HepG2 (cell line): ENCODE data around the gene GPR162. TPM values are rescaled to one million over a fixed set of nuclear protein-coding genes. Genes with fewer than 3 reads are reported as not detected.
A peak's percentile ranks its signal among the peaks of the same experiment; 100 is the strongest.

Experiments used
- ATAC-seq: fragments of 200-7000 bp; cut with Tn5 transposase; 3 replicates; pipeline ENCODE4 v1.9.1; 2020; ENCODE audit warnings: mild to moderate bottlenecking, moderate library complexity
- BruUV-seq: library from RNA; stranded (reverse); fragments of 400-500 nt; replicated peaks from 2 replicates; lab custom pipeline; 2021; lab: Mats Ljungman, UMichigan
- CTCF ChIA-PET: fragments of 300-600 bp; formaldehyde crosslinking; extraction: SDS; loops from one replicate; lab custom pipeline; 2021; ENCODE audit warnings: low total read pairs, inconsistent platforms, low intra/inter-chr PET ratio; lab: Yijun Ruan, JAX
- POLR2A ChIA-PET: fragments of 350-600 bp; sonication (Branson Sonifier 250); formaldehyde crosslinking; loops from one replicate; lab custom pipeline; 2020; ENCODE audit warnings: antibody characterized with exemption, inconsistent platforms; lab: Yijun Ruan, JAX
- DNase-seq: peaks from one replicate; pipeline ENCODE4 v3.0.0-alpha.2; 2015; ENCODE audit warnings: low spot score
- FAIRE-seq: peaks from 3 replicates; lab custom pipeline; 2011; peaks lifted over from hg19 to GRCh38; lab: Jason Lieb, UNC
- H2AFZ ChIP-seq: one replicate; pipeline ENCODE4 v1.6.1; 2011; ENCODE audit warnings: low read length, inconsistent platforms
- H3K27ac ChIP-seq: fragments of 300-600 bp; 3 replicates; pipeline ENCODE4 v1.8.0; 2011; ENCODE audit warnings: mixed run types, mild to moderate bottlenecking, mixed read lengths, low read length, inconsistent platforms; ENCODE audit not compliant: insufficient read depth; ENCODE audit errors: extremely low read length
- H3K27me3 ChIP-seq, 2 experiments: fragments of 200-600 bp in 1 of 2; 2 replicates in 1 of 2; 3 replicates in 1 of 2; pipeline versions ENCODE4 v1.6.0 to v1.8.0; 2011; ENCODE audit warnings: low read length in 2 of 2, mild to moderate bottlenecking in 2 of 2, moderate library complexity in 2 of 2, inconsistent platforms in 1 of 2; ENCODE audit not compliant: insufficient read depth in 2 of 2, control insufficient read depth in 1 of 2
- H3K36me3 ChIP-seq, 2 experiments: fragments of 200-600 bp in 1 of 2; replicated peaks in 1 of 2; 2 replicates in 1 of 2; 3 replicates in 1 of 2; pipeline versions ENCODE4 v1.5.1 to v1.8.0; 2011; ENCODE audit warnings: low read length in 2 of 2, inconsistent platforms in 1 of 2; ENCODE audit not compliant: insufficient read depth in 2 of 2, control insufficient read depth in 1 of 2
- H3K4me1 ChIP-seq: 2 replicates; pipeline ENCODE4 v1.5.1; 2012; ENCODE audit warnings: low read length, inconsistent platforms; ENCODE audit not compliant: insufficient read depth
- H3K4me2 ChIP-seq: 2 replicates; pipeline ENCODE4 v1.6.0; 2011; ENCODE audit warnings: low read depth, low read length, inconsistent platforms
- H3K4me3 ChIP-seq, 3 experiments: fragments of 200-600 bp in 1 of 3; sonication (generic), shearing (Covaris generic) in 1 of 3; replicated peaks in 1 of 3; 2 replicates each; pipeline ENCODE4 v1.5.1; 2011 to 2016; ENCODE audit warnings: low read length in 3 of 3, inconsistent platforms in 2 of 3, low read depth in 2 of 3, mild to moderate bottlenecking in 2 of 3, control low read depth in 1 of 3, mixed read lengths in 1 of 3; ENCODE audit not compliant: insufficient read depth in 1 of 3
- H3K79me2 ChIP-seq: one replicate; pipeline ENCODE4 v1.6.1; 2011; ENCODE audit warnings: low read length, inconsistent platforms; ENCODE audit not compliant: insufficient read depth
- H3K9ac ChIP-seq: 2 replicates; pipeline ENCODE4 v1.6.0; 2011; ENCODE audit warnings: mild to moderate bottlenecking, low read depth, low read length, inconsistent platforms; ENCODE audit not compliant: insufficient read depth
- H3K9me3 ChIP-seq: 2 replicates; pipeline ENCODE4 v1.5.1; 2012; ENCODE audit warnings: mild to moderate bottlenecking, low read length
- H4K20me1 ChIP-seq: 2 replicates; pipeline ENCODE4 v1.6.0; 2011; ENCODE audit warnings: inconsistent platforms, mild to moderate bottlenecking, low read length, moderate library complexity; ENCODE audit not compliant: insufficient read depth
- ARNTL ChIP-seq: sonication (generic); formaldehyde crosslinking; IDR thresholded peaks from 2 replicates; pipeline ENCODE4 v1.4.0; 2020; ENCODE audit warnings: mild to moderate bottlenecking, missing genetic modification reagents
- ASH2L ChIP-seq: fragments of 300-600, 200-600 bp; sonication (generic); IDR thresholded peaks from 2 replicates; pipeline ENCODE4 v1.7.0; 2017; ENCODE audit warnings: low read depth, mild to moderate bottlenecking, moderate library complexity, mixed read lengths, low read length; ENCODE audit not compliant: insufficient read length
- MAFK ChIP-seq, 2 experiments: IDR thresholded peaks in 1 of 2; conservative IDR thresholded peaks in 1 of 2; 2 replicates each; pipeline ENCODE4 v1.6.1; 2011; ENCODE audit warnings: improper control_type of control experiment in 2 of 2, low read length in 2 of 2
- MYNN ChIP-seq: sonication (generic); formaldehyde crosslinking; IDR thresholded peaks from 2 replicates; pipeline ENCODE4 v1.4.0; 2020; ENCODE audit warnings: mild to moderate bottlenecking, low read depth, missing genetic modification reagents
- RELA ChIP-seq: sonication (generic); formaldehyde crosslinking; IDR thresholded peaks from 2 replicates; pipeline ENCODE4 v1.4.0; 2020; ENCODE audit warnings: missing genetic modification reagents
- TBX2 ChIP-seq: sonication (generic); formaldehyde crosslinking; IDR thresholded peaks from 2 replicates; pipeline ENCODE4 v1.5.0; 2020; ENCODE audit warnings: missing genetic modification reagents, mild to moderate bottlenecking, borderline replicate concordance
- ZKSCAN1 ChIP-seq: fragments of 150-350 bp; IDR thresholded peaks from 2 replicates; pipeline ENCODE4 v1.6.1; 2014; ENCODE audit warnings: low read length
- ZNF230 ChIP-seq: sonication (generic); formaldehyde crosslinking; IDR thresholded peaks from 2 replicates; pipeline ENCODE4 v1.4.0; 2020; ENCODE audit warnings: mild to moderate bottlenecking, missing genetic modification reagents
- ZNF432 ChIP-seq: sonication (generic); formaldehyde crosslinking; IDR thresholded peaks from 2 replicates; pipeline ENCODE4 v1.5.0; 2020; ENCODE audit warnings: missing genetic modification reagents, mild to moderate bottlenecking, borderline replicate concordance
- ZNF790 ChIP-seq: sonication (generic); formaldehyde crosslinking; IDR thresholded peaks from 2 replicates; pipeline ENCODE4 v1.8.0; 2022; ENCODE audit warnings: missing genetic modification reagents, mild to moderate bottlenecking, borderline replicate concordance
- ZSCAN30 ChIP-seq: sonication (generic); formaldehyde crosslinking; IDR thresholded peaks from 2 replicates; pipeline ENCODE4 v1.5.0; 2020; ENCODE audit warnings: mild to moderate bottlenecking, missing genetic modification reagents
- WGBS: methylation state at CpG from one replicate; pipeline ENCODE4 v1.1.6; 2017; ENCODE audit warnings: low lambda C conversion rate; 5-methylcytosine and 5-hydroxymethylcytosine counted together
- in situ Hi-C: cut with HindIII; loops from 2 replicates; pipeline ENCODE4 v1.10.0; 2017; ENCODE audit warnings: low pct_unique_long_range_greater_than_20kb; ENCODE audit not compliant: extremely low pct_ligation_motif_present
- intact Hi-C: fragments of 100-400 bp; cut with micrococcal nuclease; formaldehyde crosslinking; loops from one replicate; pipeline ENCODE4 v1.10.0; 2022; ENCODE audit not compliant: unreplicated experiment
- polyA plus RNA-seq, 8 experiments: library from polyadenylated mRNA; depleted of rRNA in 3 of 8; stranded (reverse) in 7 of 8; unstranded in 1 of 8; fragments of >200 nt; fragmentation: Illumina TruSeq in 4 of 8; extraction: Trizol in 4 of 8; gene quantifications; 2 replicates each; pipeline versions ENCODE4 v1.2.1 to v1.2.3, GENCODE V29; 2011 to 2016; ENCODE audit warnings: low read depth in 4 of 8, missing spikeins in 1 of 8, mixed read lengths in 1 of 8; ENCODE audit not compliant: insufficient read depth in 1 of 8
- total RNA-seq, 5 experiments: library from RNA; depleted of rRNA; stranded (reverse); fragments of >200 nt; fragmentation: Illumina TruSeq; extraction: Trizol; gene quantifications; 2 replicates each; pipeline ENCODE4 v1.2.3, GENCODE V29; 2016; ENCODE audit warnings: low read depth in 1 of 5
- TF ChIP-seq, protein P1 (sequence below): sonication (generic); formaldehyde crosslinking; IDR thresholded peaks from 2 replicates; pipeline ENCODE4 v1.8.1; 2023; ENCODE audit warnings: missing genetic modification reagents, mild to moderate bottlenecking, borderline replicate concordance
- TF ChIP-seq, protein P2 (sequence below): sonication (generic); formaldehyde crosslinking; IDR thresholded peaks from 2 replicates; pipeline ENCODE4 v1.5.1; 2020; ENCODE audit warnings: mild to moderate bottlenecking, missing genetic modification reagents, moderate library complexity

Gene GPR162
- total and polyA plus RNA-seq, 2 of the 13 experiments (the other 11 are each of a cell fraction or from before 2014, with no cell fraction given): 0.08 TPM; not detected in 1

- ChIA-PET CTCF (no interaction called here), POLR2A (interaction anchor here (4.1 kb wide), 1 partner anchor 22 kb away, joined by 50 read pairs; the partner anchor contains the start of gene SPSB2)
- ATAC-seq: no peak
- 75% methylated on average over 9 of the region's 10 CpGs for WGBS
- H4K20me1 ChIP-seq: no peaks in the 10 kb centered on the region; the same call in 1 of the 2 replicates
- H3K4me2 ChIP-seq: peak overlapping the region; percentile 92
- no peaks in the 10 kb centered on the region for H3K27me3 ChIP-seq
- H3K36me3 ChIP-seq: peaks cover 9 to 38% of the 10 kb centered on the region in 2 experiments
- no peak for DNase-seq
- H3K4me1 ChIP-seq: peaks cover 33% of the 10 kb centered on the region
- intact Hi-C loops: no loop called here
- peaks cover 37% of the 10 kb centered on the region for H3K79me2 ChIP-seq
- no peak for TF ChIP-seq ZNF230 (CRISPR knock-in tag)
- in situ Hi-C loops: no loop called here
- H3K9ac ChIP-seq: peak overlapping the region; percentile 86
- no peak overlapping the region for H2AFZ ChIP-seq
- H3K9me3 ChIP-seq: no peaks in the 10 kb centered on the region
- no peak for FAIRE-seq
- peak overlapping the region; percentile 82 for H3K27ac ChIP-seq
- no TSS peak for BruUV-seq
- H3K4me3 ChIP-seq: peak overlapping the region; percentile 65 to 95 (median 77)
Measured at GRCh38 chr12:6849976-6850560, 28.4 kb downstream of the GPR162 start.

- ChIA-PET CTCF (no interaction called here), POLR2A (interaction anchor here (0.8 to 5.2 kb wide), 13 partner anchors 16 to 316 kb away, joined by 3 to 132 read pairs (median 21); partner anchors contain the start of genes C12orf57, COPS7A, GAPDH and MLF2)
- H3K36me3 ChIP-seq: peaks cover 5 to 43% of the 10 kb centered on the region in 2 experiments
- no peak for FAIRE-seq
- H3K4me3 ChIP-seq: peak overlapping the region; percentile 65 to 95 (median 77)
- H3K9ac ChIP-seq: peak overlapping the region; percentile 86
- no peak overlapping the region for H2AFZ ChIP-seq
- in situ Hi-C loops (no loop called here), intact Hi-C loops (loop anchor here (1.0 kb wide), 1 partner anchor 23 kb away; the partner anchor contains the start of gene SPSB2)
- H3K4me2 ChIP-seq: peak overlapping the region; percentile 92
- peaks cover 37% of the 10 kb centered on the region for H3K79me2 ChIP-seq
- ATAC-seq: no peak
- H3K27ac ChIP-seq: peak overlapping the region; percentile 82
- peaks cover 33% of the 10 kb centered on the region for H3K4me1 ChIP-seq
- TSS peak; percentile 87 for BruUV-seq
- H3K27me3 ChIP-seq: no peaks in the 10 kb centered on the region
- 0% methylated on average over 4 of the region's 16 CpGs for WGBS
- H4K20me1 ChIP-seq: no peaks in the 10 kb centered on the region; the same call in 1 of the 2 replicates
- H3K9me3 ChIP-seq: no peaks in the 10 kb centered on the region
- peak; percentile 51 for DNase-seq
- no peak for TF ChIP-seq RELA (CRISPR knock-in tag)
- TF ChIP-seq, protein P1, sequence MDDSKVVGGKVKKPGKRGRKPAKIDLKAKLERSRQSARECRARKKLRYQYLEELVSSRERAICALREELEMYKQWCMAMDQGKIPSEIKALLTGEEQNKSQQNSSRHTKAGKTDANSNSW (CRISPR knock-in tag): 0 out of 2 replicates have a peak, but pooled peaks have one; percentile 55
- TF ChIP-seq ZNF230 (CRISPR knock-in tag): no peak; the same call in none of the 2 replicates
- no peak for TF ChIP-seq ZKSCAN1
- peak; percentile 1; the same call in 1 of the 2 replicates for TF ChIP-seq TBX2 (CRISPR knock-in tag)
- TF ChIP-seq MAFK (conservative IDR thresholded peaks at IDR 0.05 in 1 of 2, IDR thresholded peaks at IDR 0.05 in 1 of 2; ENCODE audit: low read length in 2 of 2): no peak
- TF ChIP-seq ZNF432 (CRISPR knock-in tag): no peak
- TF ChIP-seq, protein P2, sequence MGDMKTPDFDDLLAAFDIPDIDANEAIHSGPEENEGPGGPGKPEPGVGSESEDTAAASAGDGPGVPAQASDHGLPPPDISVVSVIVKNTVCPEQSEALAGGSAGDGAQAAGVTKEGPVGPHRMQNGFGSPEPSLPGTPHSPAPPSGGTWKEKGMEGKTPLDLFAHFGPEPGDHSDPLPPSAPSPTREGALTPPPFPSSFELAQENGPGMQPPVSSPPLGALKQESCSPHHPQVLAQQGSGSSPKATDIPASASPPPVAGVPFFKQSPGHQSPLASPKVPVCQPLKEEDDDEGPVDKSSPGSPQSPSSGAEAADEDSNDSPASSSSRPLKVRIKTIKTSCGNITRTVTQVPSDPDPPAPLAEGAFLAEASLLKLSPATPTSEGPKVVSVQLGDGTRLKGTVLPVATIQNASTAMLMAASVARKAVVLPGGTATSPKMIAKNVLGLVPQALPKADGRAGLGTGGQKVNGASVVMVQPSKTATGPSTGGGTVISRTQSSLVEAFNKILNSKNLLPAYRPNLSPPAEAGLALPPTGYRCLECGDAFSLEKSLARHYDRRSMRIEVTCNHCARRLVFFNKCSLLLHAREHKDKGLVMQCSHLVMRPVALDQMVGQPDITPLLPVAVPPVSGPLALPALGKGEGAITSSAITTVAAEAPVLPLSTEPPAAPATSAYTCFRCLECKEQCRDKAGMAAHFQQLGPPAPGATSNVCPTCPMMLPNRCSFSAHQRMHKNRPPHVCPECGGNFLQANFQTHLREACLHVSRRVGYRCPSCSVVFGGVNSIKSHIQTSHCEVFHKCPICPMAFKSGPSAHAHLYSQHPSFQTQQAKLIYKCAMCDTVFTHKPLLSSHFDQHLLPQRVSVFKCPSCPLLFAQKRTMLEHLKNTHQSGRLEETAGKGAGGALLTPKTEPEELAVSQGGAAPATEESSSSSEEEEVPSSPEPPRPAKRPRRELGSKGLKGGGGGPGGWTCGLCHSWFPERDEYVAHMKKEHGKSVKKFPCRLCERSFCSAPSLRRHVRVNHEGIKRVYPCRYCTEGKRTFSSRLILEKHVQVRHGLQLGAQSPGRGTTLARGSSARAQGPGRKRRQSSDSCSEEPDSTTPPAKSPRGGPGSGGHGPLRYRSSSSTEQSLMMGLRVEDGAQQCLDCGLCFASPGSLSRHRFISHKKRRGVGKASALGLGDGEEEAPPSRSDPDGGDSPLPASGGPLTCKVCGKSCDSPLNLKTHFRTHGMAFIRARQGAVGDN (CRISPR knock-in tag): peak; percentile 33
- no peak for TF ChIP-seq ARNTL
- TF ChIP-seq ZNF790: no peak
- TF ChIP-seq ZSCAN30 (CRISPR knock-in tag): no peak
- TF ChIP-seq ASH2L: no peak
- TF ChIP-seq MYNN: no peak
Measured at GRCh38 chr12:6850796-6851152, 29.2 kb downstream of the GPR162 start.
